SU-DHL-6 (cell line): ENCODE results near the gene HNF1B.

Experiments used
- EZH2phosphoT487 ChIP-seq: fragments of 200-600 bp; sonication (generic), shearing (Covaris generic); conservative IDR thresholded peaks from 2 replicates; pipeline ENCODE4 v1.6.1; 2018; ENCODE audit warnings: mild to moderate bottlenecking, antibody characterized with exemption, low read length, moderate library complexity, mixed read lengths
- TF ChIP-seq, protein P1 (sequence below): fragments of 200-600 bp; sonication (generic); IDR thresholded peaks from one replicate; pipeline ENCODE4 v1.5.1; 2017; ENCODE audit warnings: antibody characterized with exemption, mild to moderate bottlenecking, low read length, moderate library complexity; ENCODE audit not compliant: insufficient read depth, poor library complexity, severe bottlenecking

- TF ChIP-seq, protein P1, sequence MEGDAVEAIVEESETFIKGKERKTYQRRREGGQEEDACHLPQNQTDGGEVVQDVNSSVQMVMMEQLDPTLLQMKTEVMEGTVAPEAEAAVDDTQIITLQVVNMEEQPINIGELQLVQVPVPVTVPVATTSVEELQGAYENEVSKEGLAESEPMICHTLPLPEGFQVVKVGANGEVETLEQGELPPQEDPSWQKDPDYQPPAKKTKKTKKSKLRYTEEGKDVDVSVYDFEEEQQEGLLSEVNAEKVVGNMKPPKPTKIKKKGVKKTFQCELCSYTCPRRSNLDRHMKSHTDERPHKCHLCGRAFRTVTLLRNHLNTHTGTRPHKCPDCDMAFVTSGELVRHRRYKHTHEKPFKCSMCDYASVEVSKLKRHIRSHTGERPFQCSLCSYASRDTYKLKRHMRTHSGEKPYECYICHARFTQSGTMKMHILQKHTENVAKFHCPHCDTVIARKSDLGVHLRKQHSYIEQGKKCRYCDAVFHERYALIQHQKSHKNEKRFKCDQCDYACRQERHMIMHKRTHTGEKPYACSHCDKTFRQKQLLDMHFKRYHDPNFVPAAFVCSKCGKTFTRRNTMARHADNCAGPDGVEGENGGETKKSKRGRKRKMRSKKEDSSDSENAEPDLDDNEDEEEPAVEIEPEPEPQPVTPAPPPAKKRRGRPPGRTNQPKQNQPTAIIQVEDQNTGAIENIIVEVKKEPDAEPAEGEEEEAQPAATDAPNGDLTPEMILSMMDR: no peak
- TF ChIP-seq EZH2phosphoT487: no peak
Observed at GRCh38 chr17:37744633-37744927, 279 bp downstream of the HNF1B start.
